Eye (tissue), 1 donor: ENCODE data around the gene SEMA4C.

ENCODE experiments used
- DNase-seq: peaks from one replicate; pipeline ENCODE4 v3.0.0-alpha.2; 2015

SEMA4C gene

DNA sequence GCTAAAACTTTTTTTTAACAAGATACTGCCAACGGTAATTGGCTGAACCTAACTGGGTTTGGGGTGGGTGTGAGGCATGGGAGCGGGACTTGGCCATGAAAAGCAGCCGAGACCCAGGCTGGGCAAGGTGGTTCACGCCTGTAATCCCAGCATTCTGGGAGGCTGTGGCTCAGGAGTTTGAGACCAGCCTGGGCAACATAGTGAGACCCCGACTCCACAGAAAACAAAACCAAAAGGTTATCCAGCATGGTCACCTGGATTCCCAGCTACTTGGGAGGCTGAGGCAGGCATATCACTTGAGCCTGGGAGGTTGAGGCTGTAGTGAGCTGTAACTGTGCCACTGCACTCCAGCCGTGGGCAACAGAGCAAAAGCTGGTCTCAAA lies 11.0 kb upstream of the SEMA4C start:
- DNase-seq, result no peak

DNA sequence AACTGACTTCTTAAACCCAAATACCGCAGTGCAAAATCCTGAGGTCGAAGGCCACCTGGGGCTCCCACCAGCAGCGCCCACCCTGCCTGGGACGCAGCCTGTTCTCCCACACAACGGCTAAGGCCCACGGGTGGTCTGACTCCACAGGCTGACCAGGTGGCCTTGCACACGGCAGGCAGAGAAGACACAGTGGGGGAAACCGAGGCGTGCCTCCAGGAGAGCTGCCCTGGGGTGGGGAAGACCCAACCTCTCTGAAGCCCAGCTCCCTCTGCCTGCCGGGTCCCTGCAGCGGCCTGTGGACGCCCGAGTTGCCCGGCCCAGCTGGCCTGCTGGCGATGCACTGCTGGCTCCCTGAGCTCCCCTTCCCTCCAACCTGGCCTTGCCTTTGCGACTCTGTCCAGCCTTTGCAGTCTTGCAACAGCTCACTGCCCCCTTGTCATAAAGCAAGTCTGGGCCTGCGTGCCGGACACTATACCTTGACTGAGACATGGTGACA lies 9.7 kb upstream of the SEMA4C start:
- no peak for DNase-seq

DNA sequence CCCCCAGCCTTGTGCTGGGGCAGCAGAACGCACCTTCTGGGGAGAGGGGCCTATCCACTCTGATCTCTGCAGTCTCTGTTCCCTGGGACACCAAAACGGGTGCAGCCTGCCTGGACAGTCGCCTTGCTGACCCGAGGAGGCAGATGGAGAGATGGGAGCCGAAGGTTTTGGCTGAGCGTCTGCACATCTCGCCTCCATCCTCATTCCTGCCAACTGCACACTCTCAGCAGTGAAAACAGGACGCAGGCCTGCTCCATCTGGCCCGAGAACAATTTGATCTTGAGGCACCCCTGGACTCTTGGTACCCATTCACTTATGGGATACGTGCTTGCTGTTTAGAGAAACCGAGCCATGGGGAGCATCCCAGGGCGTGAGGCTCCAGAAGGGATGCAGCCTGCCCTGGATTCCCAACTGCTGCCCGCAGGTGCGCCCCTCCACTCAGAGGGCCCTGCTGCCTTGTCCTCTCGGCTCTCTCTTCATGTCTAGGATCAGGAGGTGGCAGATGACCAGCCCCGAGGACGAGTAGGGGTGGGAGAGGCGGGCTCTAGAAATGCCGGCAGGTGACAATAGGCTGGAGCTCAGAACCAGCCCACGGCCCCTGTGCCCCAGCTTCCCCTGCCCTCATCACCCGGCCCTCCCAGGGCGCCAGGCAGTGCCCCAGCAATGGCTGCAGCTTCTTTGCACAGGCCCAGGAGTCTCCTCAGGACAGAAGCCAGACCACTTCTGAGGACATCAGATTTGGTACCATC lies 9.1 kb upstream of the SEMA4C start:
- no peak for DNase-seq

DNA sequence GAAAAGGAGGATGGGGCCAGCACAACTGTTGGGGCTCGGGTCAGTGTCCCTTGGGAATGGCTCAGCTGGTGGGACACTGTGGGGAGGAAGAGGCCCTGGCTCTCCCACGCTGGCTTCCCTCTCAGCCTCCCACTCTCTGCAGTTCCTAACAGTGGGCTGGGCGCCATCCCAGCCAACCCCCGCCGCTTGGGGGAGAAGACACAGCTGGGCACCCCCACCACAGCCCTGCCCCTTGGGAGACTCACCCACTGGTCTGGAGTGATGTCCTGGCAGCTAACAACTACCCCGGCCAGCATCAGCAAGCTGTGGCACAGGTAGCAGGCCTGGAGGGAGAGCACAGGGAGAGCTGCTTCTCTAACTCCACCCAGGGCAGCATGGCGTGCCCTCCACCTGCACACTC lies 8.3 kb upstream of the SEMA4C start:
- DNase-seq, result no peak

DNA sequence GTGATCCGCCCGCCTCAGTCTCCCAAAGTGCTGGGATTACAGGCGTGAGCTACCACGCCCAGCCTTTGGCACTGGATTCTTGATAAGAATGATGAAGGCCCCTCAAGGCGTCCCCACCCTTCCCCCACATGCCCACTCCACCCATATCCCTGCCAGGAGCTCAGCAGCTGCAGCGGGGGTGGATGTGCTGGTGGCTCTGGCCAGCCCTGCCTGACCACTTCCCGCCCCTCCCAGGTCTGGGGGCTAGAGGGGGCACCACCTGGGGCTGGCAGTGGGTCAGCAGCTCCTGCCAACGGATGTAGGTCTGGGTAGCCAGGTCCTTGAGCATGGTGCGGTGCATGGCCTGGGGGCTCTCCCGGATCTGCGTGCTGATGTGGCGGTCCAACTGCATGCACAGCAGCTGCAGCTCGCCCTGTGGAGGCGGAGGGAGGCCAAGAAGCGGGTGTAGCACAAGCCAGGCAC lies 7.8 kb upstream of the SEMA4C start:
- DNase-seq, result no peak

DNA sequence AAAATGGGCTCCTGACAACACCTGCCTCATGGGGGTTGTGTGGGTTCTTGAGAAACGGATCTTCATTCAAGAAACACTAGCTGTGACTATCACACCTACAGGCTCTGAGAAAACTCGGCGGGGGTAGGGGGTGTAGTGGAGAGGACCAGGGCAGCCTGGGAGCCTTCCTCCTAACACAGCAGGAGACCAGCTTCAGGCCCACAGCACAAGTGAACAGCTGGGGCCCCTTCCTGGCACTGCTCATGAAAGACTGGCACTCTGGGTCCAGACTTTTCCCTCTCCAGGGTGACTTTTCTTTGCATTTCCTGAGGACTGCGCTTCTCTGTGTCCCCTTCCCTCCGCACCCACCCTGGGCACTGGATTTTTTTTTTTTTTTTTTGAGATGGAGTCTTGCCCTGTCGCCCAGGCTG lies 7.2 kb upstream of the SEMA4C start:
- no peak for DNase-seq

DNA sequence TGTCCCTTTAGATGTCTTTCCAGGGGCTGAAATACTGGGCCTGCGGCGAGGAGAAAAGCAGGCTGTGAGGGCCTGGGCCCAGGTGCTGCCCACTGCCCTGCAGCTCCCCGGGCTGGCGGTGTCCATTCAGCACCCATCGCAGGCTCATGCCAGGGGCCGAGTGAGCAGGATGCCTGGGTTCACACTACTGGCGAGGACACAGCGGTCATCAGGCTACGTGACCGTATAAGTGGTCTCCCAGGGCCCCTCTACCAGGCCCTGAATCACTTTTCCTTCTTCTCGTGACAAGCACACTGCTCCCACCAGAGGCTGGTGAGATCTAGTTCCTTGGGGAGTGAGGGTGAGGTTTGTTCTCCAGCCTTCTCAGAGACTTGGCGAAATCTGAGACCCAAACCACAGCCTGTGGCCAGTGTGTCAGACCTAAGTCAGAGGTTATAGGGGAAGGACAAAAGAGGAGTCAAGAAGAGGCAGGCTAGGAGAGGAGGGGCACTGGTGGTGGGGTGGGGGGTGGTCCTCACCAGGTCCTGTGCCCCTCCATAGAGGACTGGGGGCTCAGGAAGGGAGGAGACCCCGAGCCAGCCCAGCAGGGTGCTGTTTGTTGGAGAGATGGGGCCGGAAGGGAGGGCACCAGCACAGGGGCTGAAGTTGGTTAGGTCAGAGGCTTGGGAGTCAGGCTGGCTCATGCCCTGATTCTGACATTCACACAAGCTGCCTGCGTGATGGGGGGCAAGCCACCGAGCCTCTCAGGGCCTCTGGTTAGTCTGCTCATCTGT lies 6.6 kb upstream of the SEMA4C start:
- DNase-seq, result no peak

DNA sequence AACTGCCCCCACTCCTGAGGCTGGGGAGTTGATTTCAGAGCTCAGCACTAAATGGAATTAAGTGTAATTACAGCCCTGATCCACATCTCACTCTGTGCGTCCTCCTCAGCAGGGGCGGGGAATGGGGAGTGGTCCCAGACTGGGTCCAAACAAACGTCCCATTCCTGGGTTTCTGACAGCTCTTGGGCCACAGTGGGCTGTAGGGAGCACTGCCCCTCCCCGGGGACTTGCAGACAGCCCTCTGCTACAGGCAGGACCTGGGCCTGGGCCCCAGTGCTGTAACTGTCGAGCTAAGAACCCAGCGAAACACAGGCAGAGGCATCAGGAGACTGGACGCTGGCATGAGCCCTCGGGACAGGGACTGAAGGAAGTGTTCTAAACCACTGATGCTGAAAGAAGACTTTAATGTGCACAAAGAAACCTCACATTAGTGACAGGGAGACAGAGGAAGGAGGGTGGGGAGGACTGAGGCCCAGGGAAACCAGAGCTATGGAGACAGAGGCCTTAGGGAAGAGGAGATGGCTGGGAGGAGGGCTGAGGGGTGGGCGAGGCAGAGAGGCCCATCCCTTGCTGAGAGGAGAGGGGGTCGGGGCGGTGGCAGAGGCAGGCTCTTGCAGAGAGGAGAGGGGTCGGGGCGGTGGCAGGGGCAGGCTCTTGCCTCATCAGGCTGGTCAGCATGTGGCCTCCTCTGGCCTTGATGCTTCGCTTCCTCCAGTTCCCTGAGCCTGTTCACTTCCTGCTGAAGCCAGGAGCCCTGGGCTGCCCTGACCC lies 5.8 kb upstream of the SEMA4C start:
- peak; percentile 89 for DNase-seq

DNA sequence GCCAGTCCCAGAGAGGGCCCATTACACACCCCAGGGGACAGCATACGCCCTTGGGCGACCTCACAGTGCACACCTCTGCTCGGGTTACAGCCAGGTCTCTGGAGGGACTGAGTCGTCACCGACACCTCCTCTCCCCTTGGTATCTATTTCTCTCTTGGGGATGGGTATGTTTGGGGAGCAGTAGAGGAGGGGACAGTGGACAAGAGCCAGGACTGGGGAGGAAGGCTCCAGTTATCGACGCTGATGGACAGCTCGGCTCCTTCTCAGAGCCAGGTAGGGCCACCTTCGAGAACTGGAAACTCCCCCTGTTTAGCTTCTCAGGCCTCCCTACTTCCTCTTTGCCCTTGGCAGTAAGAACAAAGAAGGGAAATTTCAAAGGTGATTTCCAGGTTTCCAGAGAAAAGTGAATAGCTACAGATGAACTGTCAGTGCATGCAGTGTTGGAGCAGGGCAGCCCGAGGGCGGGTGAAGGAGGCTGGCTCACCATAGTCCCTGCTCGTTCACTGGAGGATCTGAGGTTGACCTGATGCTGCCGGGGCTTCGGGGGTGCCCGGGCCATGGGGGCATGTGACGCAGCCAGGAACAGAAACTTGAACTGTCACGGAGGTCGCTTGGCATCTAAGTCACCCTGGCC lies 4.4 kb upstream of the SEMA4C start:
- DNase-seq, result no peak

DNA sequence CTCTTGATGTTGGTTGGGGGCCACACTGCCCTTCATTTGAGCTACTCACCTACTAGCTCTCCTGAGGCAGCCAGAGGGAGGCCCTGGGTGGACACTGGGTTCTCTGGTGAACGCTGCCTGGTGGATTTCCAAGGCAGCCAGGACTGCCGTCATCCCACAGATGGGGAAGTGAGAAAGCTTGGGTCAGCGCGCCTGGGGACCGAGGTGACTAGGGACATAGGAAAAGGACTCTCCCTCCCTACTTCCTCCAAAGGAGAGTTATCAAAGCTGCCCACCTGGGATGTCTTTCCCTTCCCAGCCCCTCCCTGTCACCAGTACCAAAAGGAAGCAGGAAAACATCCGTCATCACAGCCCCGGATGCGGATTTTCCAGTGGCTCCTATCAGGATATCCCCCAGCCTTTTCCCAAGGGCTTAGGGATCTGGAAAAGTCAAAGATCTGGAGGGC lies 3.8 kb upstream of the SEMA4C start:
- DNase-seq, result no peak

DNA sequence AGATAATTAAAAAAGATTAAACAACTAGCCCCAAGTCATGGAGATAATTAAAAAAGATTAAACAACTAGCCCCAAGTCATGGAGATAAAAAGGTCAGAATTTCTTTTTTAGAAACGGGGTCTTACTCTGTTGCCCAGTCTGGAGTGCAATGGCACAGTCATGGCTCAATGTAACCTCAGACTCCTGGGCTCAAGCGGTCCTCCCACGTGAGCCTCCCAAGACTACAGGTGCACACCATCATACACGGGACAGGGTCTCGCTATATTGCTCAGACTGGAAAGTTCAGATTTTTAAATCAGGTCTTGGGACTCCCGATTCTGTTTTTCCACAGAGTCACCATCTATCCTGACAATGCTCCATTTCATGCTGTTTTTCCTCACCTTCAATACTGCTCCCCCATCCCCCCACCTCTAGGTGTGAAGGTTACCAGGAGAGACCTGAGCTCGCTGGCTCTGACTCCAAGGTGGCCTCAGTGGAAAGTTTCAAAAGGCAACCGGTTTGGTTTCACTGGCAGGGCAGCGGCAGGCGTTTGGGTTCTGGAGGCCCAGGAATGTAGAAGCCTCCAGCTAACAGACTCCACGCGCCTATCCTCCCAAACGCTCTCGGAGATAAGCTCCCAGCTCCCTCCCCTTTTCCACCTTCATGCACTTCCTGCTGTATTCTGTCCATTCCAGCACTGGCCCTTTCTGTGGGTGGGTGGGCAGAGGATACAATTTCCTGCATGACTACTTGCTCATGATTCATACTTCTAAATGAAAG lies 2.9 kb upstream of the SEMA4C start:
- DNase-seq, result no peak

DNA sequence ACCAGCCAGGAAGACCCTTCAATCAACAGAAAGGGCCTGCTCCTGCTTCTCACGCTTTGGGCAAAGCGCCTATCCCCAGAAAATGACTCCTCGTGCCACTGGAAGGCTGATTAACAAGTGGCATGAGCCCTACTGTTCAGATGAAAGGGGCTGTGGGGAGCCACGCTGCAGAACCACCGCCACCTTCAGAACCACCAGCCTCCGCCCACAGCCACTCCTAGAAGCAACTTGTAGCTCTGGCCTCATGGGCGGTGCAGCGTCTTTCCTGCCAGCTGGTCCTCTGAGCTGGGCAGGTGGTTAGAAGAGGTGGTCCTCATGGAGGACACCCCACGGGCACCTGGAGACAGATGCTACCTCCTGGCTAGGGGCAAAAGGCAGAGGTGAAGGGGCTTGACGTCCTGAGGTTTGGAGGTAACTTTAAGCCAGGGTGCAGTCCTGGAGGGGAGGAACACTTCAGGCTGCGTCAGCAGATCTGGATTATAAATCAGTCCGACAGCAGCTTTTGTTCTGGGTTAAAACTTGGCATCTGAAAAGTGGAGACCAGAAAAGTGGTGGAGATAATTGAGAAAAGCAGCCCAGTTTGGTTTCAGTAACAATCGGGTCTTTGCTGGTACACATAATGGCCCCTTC lies 861 bp upstream of the SEMA4C start:
- peak; percentile 87 for DNase-seq

DNA sequence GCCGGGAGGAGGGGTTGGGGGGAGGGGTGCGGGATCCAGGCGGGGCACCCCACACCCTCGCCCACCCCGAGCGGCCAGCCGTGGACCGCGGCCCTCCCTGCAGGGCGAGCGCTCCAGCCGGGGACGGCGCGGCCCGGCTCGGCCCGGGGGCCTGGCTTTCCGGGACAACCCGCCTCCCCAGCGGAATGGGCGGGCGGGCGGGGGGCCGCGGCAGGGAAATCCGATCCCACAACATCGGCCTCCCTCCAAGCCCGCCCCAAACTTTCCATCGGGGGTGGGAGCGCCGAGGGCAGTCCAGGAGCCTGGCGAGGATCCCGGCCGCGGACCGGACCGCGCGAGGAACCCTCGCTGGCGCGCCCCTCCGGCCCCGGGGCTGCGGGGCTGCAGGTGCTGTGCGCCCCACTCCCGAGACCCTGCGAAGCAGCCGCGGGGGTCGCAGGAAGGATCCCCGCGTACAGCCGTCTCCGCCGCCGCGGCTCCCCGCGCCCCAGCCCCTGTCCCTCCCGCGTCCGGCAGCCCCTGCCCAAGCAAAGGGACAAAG lies 529 bp downstream of the SEMA4C start:
- DNase-seq, result no peak

DNA sequence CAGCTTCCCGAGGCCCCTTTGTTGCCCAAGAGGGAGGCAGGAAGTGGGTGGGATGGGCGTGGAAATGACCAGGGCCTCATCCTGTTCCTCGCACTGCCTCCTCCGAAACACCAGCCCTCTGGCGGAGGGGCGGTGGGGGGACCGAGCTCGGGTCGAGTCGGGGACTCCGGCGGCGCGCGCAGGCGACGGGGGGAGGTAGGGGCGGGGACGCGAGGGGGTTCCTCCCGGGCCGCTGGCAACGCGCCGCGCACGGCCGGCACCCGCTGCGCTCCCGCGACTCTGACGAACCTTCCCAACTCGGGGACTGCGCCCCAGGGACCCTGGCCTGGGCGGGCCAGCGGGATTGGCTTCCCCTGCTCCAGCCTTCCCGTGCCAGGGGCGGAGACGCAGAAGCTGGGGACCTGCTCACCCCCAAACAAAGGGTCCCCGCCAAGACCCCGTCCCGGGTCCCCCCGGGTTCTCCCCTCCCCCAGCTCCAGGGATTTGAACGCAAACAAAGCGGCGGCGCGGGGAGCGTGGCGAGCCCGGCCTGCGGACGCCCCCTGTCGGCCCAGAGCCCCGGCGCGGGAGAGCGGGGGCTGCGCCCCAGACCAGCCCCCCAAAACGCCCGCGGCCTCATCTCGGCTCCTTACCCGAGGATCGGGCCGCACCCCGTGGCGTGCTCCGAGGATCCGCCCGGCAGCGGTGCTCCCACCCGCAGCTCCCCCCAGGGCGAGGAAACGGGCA lies 1.2 kb downstream of the SEMA4C start:
- DNase-seq, result peak; percentile 94

DNA sequence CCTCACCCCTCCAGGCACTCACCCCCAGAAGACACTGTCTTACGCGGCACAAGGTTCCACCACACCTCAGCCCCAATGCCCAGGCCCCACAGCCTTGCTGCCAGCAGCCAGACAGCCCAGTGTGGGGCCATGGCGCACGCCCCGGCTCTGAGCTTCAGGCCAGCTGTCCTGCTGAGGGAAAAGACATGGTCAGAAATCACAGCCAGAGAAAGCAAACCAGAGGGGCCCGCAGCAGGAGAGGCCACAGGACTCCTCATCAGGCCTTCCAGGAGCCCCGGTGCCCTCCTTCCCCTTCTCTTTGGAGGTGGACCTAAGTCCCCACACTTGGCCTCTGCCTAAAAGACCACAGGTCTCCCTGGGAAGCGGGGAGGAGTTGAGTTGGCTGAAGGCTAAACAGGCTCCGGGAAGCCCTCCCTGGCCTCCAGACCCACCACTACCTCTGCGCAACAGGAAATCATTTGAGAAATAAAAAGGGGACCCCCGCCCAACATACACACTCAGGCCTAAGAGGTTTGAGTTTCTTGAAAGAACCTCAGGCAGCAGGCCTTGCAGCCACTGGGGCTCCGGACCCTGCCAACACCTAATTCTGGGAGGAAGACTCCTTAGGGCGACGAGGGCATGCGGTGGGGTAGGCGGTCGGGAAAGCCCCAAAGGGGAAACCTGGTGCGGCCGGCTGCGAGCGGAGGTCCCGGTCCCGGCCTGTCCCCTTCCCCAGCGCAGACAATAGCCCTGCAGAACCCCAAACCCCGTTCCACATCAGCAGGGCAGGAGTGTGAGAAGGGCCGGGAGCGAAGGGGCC lies 1.9 kb downstream of the SEMA4C start:
- DNase-seq, result no peak

DNA sequence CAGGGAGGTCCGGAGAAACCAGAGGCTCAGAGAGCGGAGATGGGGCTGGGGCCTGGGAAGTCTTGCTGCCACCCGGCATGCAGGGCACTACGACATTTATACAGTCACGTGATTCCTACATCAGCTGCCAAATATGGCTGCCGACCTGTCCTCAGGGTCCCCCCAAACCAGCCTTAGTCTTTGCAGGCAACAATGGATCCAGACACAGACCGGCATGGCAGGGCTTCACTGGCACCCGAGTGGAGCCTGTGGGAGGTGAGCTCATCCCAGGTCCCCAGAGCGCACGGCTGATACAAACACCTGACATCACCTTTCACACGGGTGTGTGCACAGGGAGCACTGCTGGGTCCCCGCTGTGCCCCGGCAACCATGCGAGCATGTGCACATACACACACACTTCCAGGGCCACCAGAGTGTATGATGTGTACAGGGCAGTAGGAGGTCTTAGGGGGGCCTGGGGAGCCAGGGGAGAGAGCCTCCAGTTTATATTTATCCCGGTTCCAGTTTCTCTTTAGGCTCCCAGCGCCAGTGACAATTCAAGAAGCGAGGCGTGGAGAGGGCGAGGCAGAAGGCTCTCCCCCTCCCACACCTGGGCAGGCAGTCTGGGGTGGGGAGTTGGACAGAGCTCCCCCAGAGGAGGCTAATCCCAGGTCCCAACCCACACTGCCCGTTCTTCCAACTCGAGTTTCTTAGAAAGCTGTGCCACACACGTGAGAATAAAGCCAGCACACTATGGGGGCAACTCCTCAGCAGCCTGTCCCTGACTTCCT lies 2.7 kb downstream of the SEMA4C start:
- no peak for DNase-seq

DNA sequence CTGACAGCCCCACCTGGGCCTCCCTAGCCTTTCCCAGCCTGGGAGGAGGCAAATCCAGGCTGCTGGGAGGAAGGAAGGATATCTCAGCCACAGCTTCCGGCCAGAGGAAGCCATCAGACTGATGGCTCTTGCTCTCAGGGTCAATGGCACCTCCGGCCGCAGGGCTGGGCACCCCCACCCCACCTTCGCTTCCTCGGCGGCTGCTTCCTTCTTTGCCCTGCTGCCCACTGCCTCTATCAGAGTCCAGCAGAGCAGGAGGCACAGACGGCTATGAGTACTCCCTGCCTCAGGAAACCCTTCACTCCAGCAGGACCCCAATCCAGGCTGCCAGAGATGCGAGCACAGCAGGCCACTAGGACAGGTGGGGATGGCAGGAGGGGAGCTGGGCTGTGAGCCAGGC lies 3.3 kb downstream of the SEMA4C start:
- no peak for DNase-seq

DNA sequence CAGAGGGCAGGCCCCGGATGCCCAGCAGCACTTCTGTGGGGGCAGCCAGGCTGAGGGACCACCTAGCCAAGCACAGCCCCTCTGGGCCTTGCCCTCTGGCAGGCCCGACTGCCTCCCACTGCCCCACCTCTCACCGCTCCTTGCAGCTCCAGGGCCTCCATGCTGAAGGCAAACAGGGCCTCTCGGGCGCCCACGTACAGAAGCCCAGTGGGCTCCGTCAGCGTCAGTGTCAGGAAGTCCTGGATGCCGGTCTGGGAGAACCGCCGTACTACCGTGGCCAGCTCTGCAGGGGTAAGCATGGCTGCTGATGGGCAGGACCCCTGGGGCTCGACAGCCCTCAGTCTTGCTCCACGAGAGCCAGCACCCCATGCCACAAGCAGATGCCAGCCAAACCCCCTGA lies 3.7 kb downstream of the SEMA4C start:
- no peak for DNase-seq

DNA sequence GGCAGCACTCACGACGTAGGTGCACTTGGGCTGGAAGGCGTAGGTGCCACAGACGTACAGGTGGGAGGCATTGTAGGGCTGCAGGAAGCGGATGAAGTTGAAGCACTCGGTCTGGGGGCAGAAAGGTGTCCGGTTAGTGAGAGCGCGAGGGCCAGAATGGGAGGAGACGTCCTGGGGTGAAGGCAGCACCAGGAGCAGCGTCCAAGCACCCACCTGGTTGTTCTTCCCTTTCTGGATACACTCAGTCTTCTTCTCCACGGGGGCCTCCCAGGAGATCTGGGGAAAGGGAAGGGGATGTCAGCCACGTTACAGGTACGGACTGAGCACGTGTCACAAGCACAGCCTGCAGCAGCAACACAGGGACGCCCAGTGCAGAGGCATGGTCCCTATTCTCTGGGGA lies 4.2 kb downstream of the SEMA4C start:
- no peak for DNase-seq
